Fibroblast of lung (primary cell): ENCODE results near the gene PLEKHM2.

Experiments used
- EZH2 ChIP-seq: IDR thresholded peaks from 2 replicates; pipeline ENCODE4 v1.5.1; 2012; ENCODE audit warnings: low read length, control low read depth, mild to moderate bottlenecking; ENCODE audit errors: missing control alignments
- TF ChIP-seq, protein P1 (sequence below), 2 donors: IDR thresholded peaks in 1 of 2; conservative IDR thresholded peaks in 1 of 2; 1 replicate in 1 of 2; 2 replicates in 1 of 2; pipeline ENCODE4 v1.5.1; 2011 to 2012; ENCODE audit warnings: low read length in 2 of 2, control low read depth in 1 of 2, inconsistent platforms in 1 of 2, low read depth in 1 of 2, mild to moderate bottlenecking in 1 of 2

DNA sequence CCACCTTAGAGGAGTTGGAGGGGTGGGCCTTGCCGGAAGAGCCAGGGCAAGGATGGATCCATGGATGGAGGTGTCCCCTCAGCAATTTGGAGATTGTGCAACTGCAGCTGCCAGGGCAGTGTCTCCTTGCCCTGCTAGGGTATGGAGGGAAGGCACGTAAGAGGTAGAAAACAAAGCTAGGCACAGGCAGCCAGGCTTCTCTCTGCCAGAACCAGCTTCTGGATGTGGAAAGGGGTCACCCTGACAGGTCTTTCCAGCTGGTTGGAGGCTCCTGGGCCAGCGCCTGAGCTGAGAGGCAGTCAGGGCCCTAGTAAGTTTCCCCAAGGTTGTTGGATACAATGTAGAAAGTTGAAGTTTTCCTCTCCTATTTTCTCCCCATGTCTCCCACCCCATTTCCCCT, 36.7 kb downstream of the PLEKHM2 start:
- TF ChIP-seq, protein P1, sequence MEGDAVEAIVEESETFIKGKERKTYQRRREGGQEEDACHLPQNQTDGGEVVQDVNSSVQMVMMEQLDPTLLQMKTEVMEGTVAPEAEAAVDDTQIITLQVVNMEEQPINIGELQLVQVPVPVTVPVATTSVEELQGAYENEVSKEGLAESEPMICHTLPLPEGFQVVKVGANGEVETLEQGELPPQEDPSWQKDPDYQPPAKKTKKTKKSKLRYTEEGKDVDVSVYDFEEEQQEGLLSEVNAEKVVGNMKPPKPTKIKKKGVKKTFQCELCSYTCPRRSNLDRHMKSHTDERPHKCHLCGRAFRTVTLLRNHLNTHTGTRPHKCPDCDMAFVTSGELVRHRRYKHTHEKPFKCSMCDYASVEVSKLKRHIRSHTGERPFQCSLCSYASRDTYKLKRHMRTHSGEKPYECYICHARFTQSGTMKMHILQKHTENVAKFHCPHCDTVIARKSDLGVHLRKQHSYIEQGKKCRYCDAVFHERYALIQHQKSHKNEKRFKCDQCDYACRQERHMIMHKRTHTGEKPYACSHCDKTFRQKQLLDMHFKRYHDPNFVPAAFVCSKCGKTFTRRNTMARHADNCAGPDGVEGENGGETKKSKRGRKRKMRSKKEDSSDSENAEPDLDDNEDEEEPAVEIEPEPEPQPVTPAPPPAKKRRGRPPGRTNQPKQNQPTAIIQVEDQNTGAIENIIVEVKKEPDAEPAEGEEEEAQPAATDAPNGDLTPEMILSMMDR (conservative IDR thresholded peaks at IDR 0.05 in 1 of 2, IDR thresholded peaks at IDR 0.05 in 1 of 2; ENCODE audit: low read depth in 1 of 2, low read length in 2 of 2), result no peak
- no peak for TF ChIP-seq EZH2
